ENCODE measurements around the gene S100A13.
"Not testable (repeated sequence)": the region's sequence is repeated elsewhere in the genome, so short reads cannot be mapped to it uniquely, and the experiment has no call there.

Gene S100A13

DNA sequence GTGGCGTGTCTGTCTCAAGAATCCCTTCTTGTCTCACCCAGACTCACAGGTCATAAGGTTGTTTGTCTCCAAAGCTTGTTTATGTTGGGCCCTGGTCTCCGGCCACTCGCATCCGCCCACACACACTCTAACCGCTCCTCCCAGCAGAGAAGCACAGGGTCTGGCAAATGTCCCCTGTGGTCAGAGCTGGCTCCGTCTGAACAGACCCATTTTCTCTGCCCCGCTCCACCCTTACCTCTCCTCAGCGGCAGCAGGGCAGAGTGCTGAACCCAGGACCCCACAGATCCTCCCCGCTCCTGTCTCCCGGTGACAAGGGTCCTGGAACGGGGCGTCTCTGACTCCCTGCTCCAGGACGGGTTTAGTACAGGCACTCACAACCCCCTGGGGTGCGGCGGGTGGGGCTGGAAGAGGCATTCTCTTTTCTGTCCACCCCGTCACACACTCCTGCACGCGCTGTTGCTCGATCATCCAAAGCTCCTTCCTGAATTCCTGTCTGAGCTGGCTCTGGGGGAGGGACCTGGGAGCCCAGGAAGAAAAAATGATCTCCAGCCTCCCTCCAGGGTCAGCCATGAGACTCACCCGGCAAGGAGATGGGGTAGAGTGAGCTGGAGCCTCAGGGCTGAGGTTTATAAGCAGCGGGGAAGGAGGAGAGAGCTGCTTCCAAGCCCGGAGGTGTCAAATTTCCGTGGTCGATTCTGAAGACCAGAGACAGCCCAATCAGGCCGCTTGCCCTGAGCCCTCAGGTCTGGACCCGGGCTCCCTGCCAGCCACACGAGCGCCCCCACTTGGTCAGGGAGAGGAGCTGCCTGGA, at the start of gene S100A13:
TSS of gene S100A13 (minus strand) at position 602 of the 811 bp plus-strand sequence. CDS start 1,033 bp downstream, outside the sequence.
- ATAC-seq, result no peak
- Mint-ChIP-seq H3K36me3 (ENCODE audit: low read depth) (peaks cover 2% of the 10 kb centered on the region), H3K9me3 (no peaks in the 10 kb centered on the region), H3K27me3 (peaks cover 12% of the 10 kb centered on the region), H3K4me1 (peaks cover 20% of the 10 kb centered on the region), H3K27ac (no peak within 1 kb of the TSS), H3K4me3 (peak within 1 kb of the TSS; percentile 33)
- no peak for DNase-seq

DNA sequence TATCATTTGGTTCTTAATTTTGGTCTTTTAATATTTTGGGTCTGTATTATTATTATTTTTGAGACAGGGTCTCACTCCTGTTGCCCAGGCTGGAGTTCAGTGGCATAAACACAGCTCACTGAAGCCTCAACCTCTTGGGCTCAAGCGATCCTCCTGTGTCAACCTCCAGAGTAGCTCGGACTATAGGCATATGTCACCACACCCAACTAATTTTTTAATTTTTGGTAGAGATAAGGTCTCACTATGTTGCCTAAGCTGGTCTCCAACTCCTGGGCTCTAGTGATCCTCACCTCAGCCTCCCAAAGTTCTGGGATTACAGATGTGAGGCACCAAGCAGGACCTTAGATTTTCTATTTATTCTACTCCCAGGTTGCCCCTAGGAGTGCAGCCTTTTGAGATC, 46.2 kb upstream of the S100A13 start:
- Mint-ChIP-seq H3K36me3 (ENCODE audit: low read depth) (peaks cover 17% of the 10 kb centered on the region), H3K4me3 (no peak overlapping the region), H3K9me3 (no peaks in the 10 kb centered on the region), H3K27me3 (peaks cover 20% of the 10 kb centered on the region), H3K27ac (no peak overlapping the region), H3K4me1 (peaks cover 31% of the 10 kb centered on the region)
- ATAC-seq (no peak), DNase-seq (no peak)

DNA sequence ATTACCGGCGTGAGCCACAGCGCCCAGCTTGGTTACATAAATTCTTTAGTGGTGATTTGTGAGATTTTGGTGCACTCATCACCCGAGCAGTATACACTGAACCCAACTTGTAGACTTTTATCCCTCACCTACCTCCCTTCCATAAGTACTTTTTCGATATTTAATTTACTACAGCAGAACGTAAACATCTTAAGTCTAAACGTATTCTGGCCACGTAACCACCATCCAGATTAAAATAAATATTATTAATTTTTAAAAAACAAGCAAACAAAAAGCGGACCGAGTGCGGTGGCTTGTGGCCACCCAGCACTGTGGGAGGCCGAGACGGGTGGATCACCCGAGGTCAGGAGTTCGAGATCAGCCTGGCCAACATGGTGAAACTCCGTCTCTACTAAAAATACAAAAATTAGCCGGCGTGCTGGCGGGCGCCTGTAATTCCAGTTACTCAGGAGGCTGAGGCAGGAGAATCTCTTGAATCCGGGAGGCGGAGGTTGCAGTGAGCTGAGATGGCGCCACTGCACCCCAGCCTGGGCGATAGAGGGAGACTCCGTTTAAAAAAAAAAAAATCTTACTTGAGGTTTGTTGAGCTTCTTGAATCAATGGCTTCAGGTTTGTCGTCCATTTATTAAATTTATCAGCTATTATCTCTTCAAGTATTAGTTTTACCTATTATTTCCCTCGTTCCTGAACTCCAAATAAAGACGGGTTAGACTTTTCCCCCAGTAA, 44.5 kb upstream of the S100A13 start:
- DNase-seq (peak; percentile 63), ATAC-seq (peak; percentile 41)
- Mint-ChIP-seq H3K4me1 (peaks cover 35% of the 10 kb centered on the region), H3K36me3 (ENCODE audit: low read depth) (peaks cover 34% of the 10 kb centered on the region)
- H3K9me3 Mint-ChIP-seq, H3K27ac Mint-ChIP-seq, H3K4me3 Mint-ChIP-seq, H3K27me3 Mint-ChIP-seq: not testable (repeated sequence)

DNA sequence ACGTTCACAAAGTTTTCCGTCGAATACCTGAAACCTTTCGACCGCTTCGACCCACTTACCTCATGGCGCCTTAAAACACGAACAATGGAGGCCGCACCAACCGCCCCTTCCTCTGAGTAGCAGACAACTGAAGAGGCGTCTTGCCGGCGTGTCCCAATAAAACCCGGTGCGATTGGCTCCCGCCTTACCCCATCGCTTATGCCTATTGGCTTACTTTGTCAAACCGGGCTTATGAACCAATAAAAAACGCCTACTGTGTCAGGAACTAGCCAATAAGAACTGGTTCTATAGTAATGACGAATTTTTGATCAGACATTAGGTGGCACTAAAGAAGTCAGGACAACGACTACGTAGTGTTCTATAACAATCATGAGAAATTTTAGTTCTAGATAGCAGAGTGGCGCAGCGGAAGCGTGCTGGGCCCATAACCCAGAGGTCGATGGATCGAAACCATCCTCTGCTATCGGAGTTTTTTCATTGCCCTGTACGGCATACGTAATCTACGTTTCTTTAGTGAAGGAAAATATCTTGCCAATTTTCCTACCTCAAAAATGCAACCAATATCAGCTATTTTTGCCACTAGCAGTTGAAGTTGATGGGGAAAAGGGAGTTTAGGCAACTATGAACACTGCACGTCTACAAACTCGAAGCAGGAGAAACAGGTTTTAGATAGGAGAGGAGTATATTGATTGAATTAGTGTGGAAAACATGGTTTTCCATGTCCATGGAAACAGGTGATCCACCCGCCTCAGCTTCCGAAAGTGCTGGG, 43.7 kb upstream of the S100A13 start, which contains the start of gene ILF2:
TSS of gene ILF2 (minus strand) at position 135 of the 769 bp plus-strand sequence. CDS start at position 64, 71 bp downstream.
- Mint-ChIP-seq H3K4me1 (peaks cover 35% of the 10 kb centered on the region), H3K9me3 (no peaks in the 10 kb centered on the region), H3K27me3 (no peaks in the 10 kb centered on the region), H3K27ac (no peak within 1 kb of the TSS), H3K36me3 (ENCODE audit: low read depth) (peaks cover 41% of the 10 kb centered on the region), H3K4me3 (no peak within 1 kb of the TSS)
- DNase-seq, result peak; percentile 96
- ATAC-seq, result peak; percentile 95

DNA sequence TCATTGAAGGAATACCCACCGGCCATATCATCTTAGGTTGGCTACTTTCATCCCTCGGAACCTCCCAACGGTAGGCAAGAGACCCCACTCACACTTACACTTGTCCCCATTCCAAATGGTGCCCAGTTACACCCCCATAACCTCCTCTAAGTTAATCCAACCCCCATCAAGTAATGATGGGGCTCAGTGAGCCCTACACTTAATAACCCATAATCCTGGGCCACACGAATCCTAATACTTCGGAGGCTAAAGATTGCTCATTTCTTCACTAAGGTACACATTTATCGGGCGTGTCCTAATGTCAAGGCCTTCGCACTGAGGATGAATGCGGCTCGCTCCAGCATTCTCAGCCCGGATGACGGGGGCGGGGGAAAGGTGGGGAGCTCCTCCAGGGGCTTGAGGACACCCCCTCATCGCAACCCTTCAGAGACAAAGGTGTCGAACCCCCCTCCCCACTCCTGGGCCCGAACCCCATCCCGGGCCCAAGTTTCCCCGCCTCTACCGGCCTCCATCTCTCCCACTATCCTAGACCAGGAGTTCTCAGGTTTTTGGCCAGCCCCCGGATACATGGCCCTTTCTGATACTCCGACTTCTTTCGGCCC, 43.1 kb upstream of the S100A13 start:
- Mint-ChIP-seq H3K4me1 (peaks cover 35% of the 10 kb centered on the region), H3K27ac (no peak overlapping the region), H3K27me3 (no peaks in the 10 kb centered on the region), H3K36me3 (ENCODE audit: low read depth) (peaks cover 48% of the 10 kb centered on the region), H3K9me3 (no peaks in the 10 kb centered on the region), H3K4me3 (no peak overlapping the region)
- DNase-seq, result peak; percentile 34
- ATAC-seq, result no peak

DNA sequence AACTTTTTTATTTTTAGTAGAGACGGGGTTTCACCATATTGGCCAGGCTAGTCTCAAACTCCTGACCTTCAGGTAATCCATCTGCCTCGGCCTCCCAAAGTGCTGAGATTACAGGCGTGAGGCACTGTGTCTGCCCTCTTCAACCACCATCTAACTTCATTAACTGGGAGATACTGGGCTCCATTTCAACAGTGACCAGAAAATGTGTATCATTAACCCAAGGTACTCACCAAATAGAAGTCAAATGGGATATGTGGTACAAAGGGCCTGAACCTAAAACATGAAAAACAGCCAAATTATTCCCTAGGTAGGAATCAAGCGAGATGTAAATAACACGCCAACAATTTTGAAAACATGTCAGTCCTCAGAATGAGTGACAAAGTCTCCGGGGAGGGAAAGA, 42.3 kb upstream of the S100A13 start:
- Mint-ChIP-seq H3K4me1 (peaks cover 35% of the 10 kb centered on the region), H3K9me3 (no peaks in the 10 kb centered on the region), H3K27ac (no peak overlapping the region), H3K36me3 (ENCODE audit: low read depth) (peaks cover 56% of the 10 kb centered on the region), H3K27me3 (no peaks in the 10 kb centered on the region), H3K4me3 (no peak overlapping the region)
- DNase-seq, result no peak
- ATAC-seq, result no peak

DNA sequence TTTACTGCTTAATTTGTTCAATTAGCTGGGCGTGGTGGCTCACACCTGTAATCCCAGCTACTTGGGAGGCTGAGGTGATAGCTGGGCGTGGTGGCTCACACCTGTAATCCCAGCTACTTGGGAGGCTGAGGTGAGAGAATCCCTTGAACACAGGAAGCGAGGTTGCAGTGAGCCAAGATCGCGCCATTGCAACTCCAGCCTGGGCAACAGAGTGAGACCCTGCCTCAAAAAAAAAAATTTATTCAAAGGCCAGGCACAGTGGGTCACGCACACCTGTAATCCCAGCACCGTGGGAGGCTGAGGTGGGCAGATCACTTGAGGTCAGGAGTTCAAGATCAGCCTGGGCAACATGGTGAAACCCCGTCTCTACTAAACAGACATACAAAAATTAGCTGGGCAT, 41.4 kb upstream of the S100A13 start:
- H3K27me3 Mint-ChIP-seq, H3K27ac Mint-ChIP-seq, ATAC-seq, H3K9me3 Mint-ChIP-seq, H3K4me3 Mint-ChIP-seq, DNase-seq: not testable (repeated sequence)
- Mint-ChIP-seq H3K36me3 (ENCODE audit: low read depth) (peaks cover 60% of the 10 kb centered on the region), H3K4me1 (peaks cover 35% of the 10 kb centered on the region)

DNA sequence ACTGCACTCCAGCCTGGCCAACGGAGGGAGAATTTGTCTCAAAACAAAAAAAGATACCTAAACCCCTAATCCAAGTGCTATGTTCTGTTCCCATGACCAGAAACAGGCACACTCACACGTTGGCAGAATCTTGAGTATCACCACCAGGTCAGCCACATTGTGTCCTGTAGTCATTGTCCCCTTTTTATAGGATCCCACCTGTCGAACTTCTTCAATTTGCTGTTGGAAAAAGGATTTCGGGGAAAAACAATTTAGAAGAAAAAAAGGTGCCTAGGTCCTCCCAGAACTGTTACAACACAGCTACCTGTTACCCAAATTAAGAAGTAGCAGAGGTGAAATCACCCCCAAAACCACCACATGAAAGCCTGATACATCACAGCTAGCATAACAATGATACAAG, 40.1 kb upstream of the S100A13 start:
- ATAC-seq (no peak), DNase-seq (no peak)
- peaks cover 35% of the 10 kb centered on the region for H3K4me1 Mint-ChIP-seq
- no peak overlapping the region for H3K27ac Mint-ChIP-seq
- no peaks in the 10 kb centered on the region for H3K9me3 Mint-ChIP-seq
- H3K4me3 Mint-ChIP-seq, result peak overlapping the region; percentile 41
- H3K36me3 Mint-ChIP-seq (ENCODE audit: low read depth), result peaks cover 70% of the 10 kb centered on the region
- no peaks in the 10 kb centered on the region for H3K27me3 Mint-ChIP-seq

DNA sequence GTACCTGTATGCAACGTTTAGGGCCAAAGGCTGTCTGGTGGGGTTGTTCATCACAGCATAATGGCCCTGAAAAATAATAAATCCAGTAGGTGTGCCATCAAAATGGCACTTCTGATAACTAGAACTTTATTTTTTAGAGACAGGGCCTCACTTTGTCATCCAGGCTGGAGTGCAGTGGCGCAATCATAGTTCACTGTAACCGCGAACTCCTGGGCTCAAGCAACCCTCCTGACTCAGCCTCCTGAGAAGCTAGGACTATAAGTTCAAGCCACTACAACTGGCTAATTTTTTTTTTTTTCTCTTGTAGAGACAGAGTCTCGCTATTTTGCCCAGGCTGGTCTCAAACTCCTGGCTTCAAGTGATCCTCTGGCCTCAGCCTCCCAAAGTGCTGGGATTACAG, 35.9 kb upstream of the S100A13 start:
- DNase-seq, result no peak
- Mint-ChIP-seq H3K36me3 (ENCODE audit: low read depth) (peaks cover 64% of the 10 kb centered on the region), H3K27me3 (no peaks in the 10 kb centered on the region), H3K4me3 (no peak overlapping the region), H3K27ac (no peak overlapping the region), H3K9me3 (no peaks in the 10 kb centered on the region), H3K4me1 (peaks cover 26% of the 10 kb centered on the region)
- no peak for ATAC-seq

DNA sequence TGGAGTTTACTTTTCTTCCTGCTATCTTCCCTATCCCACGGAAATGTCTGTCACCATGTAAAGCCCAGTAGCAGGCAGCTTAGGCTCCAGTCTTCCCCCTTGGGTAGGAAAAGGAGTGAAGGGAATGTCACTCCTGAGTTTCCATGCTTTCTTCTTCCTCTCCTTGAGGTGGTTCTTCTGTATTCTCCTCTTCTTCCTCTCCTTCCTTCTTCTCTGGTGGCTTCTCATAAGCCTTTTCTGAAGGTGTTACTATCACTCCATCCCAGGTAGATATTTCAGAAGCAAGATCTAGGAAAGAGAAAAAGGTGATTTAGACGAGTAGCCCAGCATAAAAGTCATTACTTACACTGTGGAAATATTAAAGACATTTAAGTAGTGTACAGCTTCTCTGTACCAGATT, 35.0 kb upstream of the S100A13 start:
- H3K9me3 Mint-ChIP-seq, result no peaks in the 10 kb centered on the region
- ATAC-seq (no peak), DNase-seq (no peak)
- no peak overlapping the region for H3K4me3 Mint-ChIP-seq
- H3K27me3 Mint-ChIP-seq, result no peaks in the 10 kb centered on the region
- peaks cover 19% of the 10 kb centered on the region for H3K4me1 Mint-ChIP-seq
- H3K36me3 Mint-ChIP-seq (ENCODE audit: low read depth), result peaks cover 55% of the 10 kb centered on the region
- H3K27ac Mint-ChIP-seq, result peak overlapping the region; percentile 47

DNA sequence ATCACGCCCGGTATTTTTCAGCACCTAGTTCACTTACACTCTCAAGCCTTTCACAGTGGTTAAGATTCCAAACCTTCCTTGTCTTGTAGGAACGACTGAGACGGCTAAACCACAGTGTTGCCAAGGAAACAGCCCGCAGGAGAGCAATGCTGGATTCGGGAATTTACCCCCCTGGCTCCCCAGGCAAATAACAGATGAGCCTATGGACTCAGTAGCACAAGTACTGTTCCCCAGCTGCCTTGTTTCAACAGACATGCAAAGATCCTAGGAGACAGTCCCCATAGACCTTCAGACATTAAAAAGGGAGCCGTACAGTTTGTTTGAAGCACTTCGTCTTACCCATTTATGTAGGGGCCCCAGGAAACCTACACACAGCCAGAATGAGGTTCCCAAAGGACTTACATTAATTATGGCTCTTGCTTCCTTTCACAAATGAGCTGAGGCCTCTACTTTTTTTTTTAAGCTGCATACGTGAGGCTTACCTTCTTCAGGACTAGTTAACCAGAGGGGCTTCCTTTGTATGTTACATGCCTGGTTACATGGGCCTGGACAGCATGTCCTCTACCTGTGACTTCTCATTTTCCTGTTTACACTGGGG, 33.9 kb upstream of the S100A13 start:
- Mint-ChIP-seq H3K36me3 (ENCODE audit: low read depth) (peaks cover 44% of the 10 kb centered on the region), H3K9me3 (no peaks in the 10 kb centered on the region)

DNA sequence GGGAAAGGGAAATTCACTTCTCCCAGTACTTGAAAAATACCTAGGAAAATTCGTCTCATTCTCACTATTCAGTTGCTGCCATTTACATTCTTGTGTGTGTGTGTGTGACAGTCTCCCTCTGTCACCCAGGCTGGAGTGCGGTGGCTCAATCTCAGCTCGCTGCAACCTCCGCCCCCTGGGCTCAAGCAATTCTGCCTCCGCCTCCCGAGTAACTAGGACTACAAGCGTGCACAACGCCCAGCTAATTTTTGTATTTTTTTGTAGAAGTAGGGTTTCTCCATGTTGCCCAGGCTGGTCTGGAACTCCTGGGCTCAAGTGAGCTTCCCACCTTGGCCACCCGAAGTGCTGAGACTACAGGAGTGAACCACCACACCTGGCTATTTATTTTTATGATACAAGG, 32.4 kb upstream of the S100A13 start:
- Mint-ChIP-seq H3K4me1 (peaks cover 20% of the 10 kb centered on the region), H3K27ac (peak overlapping the region; percentile 93)
- no peak for ATAC-seq

More for the DNA sequence above, 33.9 kb upstream of the S100A13 start:
- H3K27ac Mint-ChIP-seq, result peak overlapping the region; percentile 52
- H3K4me1 Mint-ChIP-seq, result peaks cover 19% of the 10 kb centered on the region
- DNase-seq, result no peak
- no peak overlapping the region for H3K4me3 Mint-ChIP-seq
- H3K27me3 Mint-ChIP-seq, result no peaks in the 10 kb centered on the region
- no peak for ATAC-seq

DNA sequence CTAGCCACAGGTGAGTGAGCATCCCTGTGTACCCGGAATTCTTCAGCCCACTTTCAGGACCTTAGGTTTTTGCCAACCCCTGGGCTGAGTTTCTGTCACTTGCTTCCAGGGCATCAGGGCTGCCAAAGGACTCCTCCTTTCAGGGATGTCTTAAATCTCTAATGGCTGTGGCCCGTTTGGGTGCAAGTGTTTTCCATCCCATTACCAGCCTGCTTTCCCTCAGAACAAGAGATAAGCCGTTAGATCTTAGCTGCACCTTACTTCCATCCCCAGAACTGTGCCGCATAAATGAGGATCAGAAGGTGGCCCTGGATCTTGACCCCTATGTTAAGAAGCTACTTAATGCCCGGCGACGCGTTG, 31.9 kb upstream of the S100A13 start:
- DNase-seq, result no peak
- Mint-ChIP-seq H3K4me3 (peak overlapping the region; percentile 94), H3K27ac (peak overlapping the region; percentile 93), H3K9me3 (no peaks in the 10 kb centered on the region), H3K27me3 (no peaks in the 10 kb centered on the region), H3K36me3 (ENCODE audit: low read depth) (peaks cover 25% of the 10 kb centered on the region), H3K4me1 (peaks cover 20% of the 10 kb centered on the region)
- no peak for ATAC-seq

More for the DNA sequence above, 32.4 kb upstream of the S100A13 start:
- Mint-ChIP-seq H3K27me3 (no peaks in the 10 kb centered on the region), H3K9me3 (no peaks in the 10 kb centered on the region), H3K4me3 (peak overlapping the region; percentile 94), H3K36me3 (ENCODE audit: low read depth) (peaks cover 29% of the 10 kb centered on the region)
- no peak for DNase-seq

Measured in activated naive CD8-positive, alpha-beta T cell treated with anti-CD3 and anti-CD28 coated beads, Interleukin-2, amount 50 U/mL, for 24 hours (primary cell).